GM23248 (cell line): ENCODE data around the gene GPS2.

Experiments used
- EZH2 ChIP-seq: fragments of 200-600 bp; sonication (generic); IDR thresholded peaks from 2 replicates; pipeline ENCODE4 v1.6.1; 2018; ENCODE audit warnings: antibody characterized with exemption, mild to moderate bottlenecking; ENCODE audit not compliant: insufficient read depth, poor library complexity, severe bottlenecking
- EZH2phosphoT487 ChIP-seq: fragments of 200-600 bp; sonication (generic); IDR thresholded peaks from 2 replicates; pipeline ENCODE4 v1.6.1; 2018; ENCODE audit warnings: antibody characterized with exemption, moderate library complexity, mild to moderate bottlenecking, low read depth; ENCODE audit not compliant: insufficient read depth

GRCh38 chr17:7323731-7324437 is 8.7 kb upstream of the GPS2 start:
- TF ChIP-seq EZH2phosphoT487 (no peak), EZH2 (no peak)
